ACHN (cell line): ENCODE data around the gene IQCH.

Source experiments
- DNase-seq: peaks from one replicate; pipeline ENCODE4 v3.0.0-alpha.2; 2015
- in situ Hi-C: cut with HindIII; loops from 2 replicates; pipeline ENCODE4 v1.10.0; 2017; ENCODE audit warnings: low sequenced_read_pairs, low pct_ligation_motif_present, low pct_unique_long_range_greater_than_20kb

Gene IQCH

GRCh38 chr15:67372986-67373675 is 118.5 kb downstream of the IQCH start:
- in situ Hi-C loops = no loop called here
- DNase-seq = no peak

- DNase-seq = no peak
- in situ Hi-C loops = no loop called here
Observed at GRCh38 chr15:67373971-67374370, 119.4 kb downstream of the IQCH start.

- in situ Hi-C loops = no loop called here
- DNase-seq = no peak
Observed at GRCh38 chr15:67379530-67379929, 124.9 kb downstream of the IQCH start.

GRCh38 chr15:67380921-67381320 is 126.3 kb downstream of the IQCH start:
- in situ Hi-C loops = no loop called here
- no peak for DNase-seq

GRCh38 chr15:67381416-67382045 is 126.9 kb downstream of the IQCH start:
- DNase-seq = no peak
- in situ Hi-C loops = no loop called here

- DNase-seq = no peak
- in situ Hi-C loops = no loop called here
Observed at GRCh38 chr15:67382723-67383122, 128.1 kb downstream of the IQCH start.

GRCh38 chr15:67383899-67384298 is 129.3 kb downstream of the IQCH start:
- DNase-seq = peak; percentile 5
- in situ Hi-C loops = no loop called here

- no peak for DNase-seq
- in situ Hi-C loops = no loop called here
Observed at GRCh38 chr15:67384761-67385160, 130.2 kb downstream of the IQCH start.

- DNase-seq = no peak
- in situ Hi-C loops = no loop called here
Observed at GRCh38 chr15:67385971-67386370, 131.4 kb downstream of the IQCH start.

- in situ Hi-C loops = no loop called here
- no peak for DNase-seq
Observed at GRCh38 chr15:67386947-67387346, 132.4 kb downstream of the IQCH start.

- DNase-seq = no peak
- in situ Hi-C loops = no loop called here
Observed at GRCh38 chr15:67389975-67390374, 135.4 kb downstream of the IQCH start.

GRCh38 chr15:67394873-67395639 is 140.5 kb downstream of the IQCH start:
- in situ Hi-C loops = no loop called here
- no peak for DNase-seq

GRCh38 chr15:67396114-67396513 is 141.5 kb downstream of the IQCH start:
- DNase-seq = no peak
- in situ Hi-C loops = no loop called here

- DNase-seq = no peak
- in situ Hi-C loops = no loop called here
Observed at GRCh38 chr15:67397139-67397538, 142.6 kb downstream of the IQCH start.

- no peak for DNase-seq
- in situ Hi-C loops = no loop called here
Observed at GRCh38 chr15:67399925-67400324, 145.3 kb downstream of the IQCH start.

- DNase-seq = no peak
- in situ Hi-C loops = no loop called here
Observed at GRCh38 chr15:67400890-67401289, 146.3 kb downstream of the IQCH start.

GRCh38 chr15:67401336-67401735 is 146.8 kb downstream of the IQCH start:
- no peak for DNase-seq
- in situ Hi-C loops = no loop called here

GRCh38 chr15:67403428-67404154 is 149.0 kb downstream of the IQCH start:
- no peak for DNase-seq
- in situ Hi-C loops = no loop called here
